ENCODE results near the gene ATL3. TPM values are rescaled to one million over a fixed set of nuclear protein-coding genes. Genes with fewer than 3 reads are reported as not detected.

Gene ATL3
- total RNA-seq, 4 donors from 2014 or later: 78.7 to 106 (median 98.4) TPM

GRCh38 chr11:63670433-63671321, 499 bp downstream of the ATL3 start:
- peak; percentile 72 to 75 for DNase-seq
- Histone ChIP-seq H3K36me3 (no peaks in the 10 kb centered on the region), H3K9me3 (no peaks in the 10 kb centered on the region), H3K27me3 (no peaks in the 10 kb centered on the region), H3K4me3 (replicated peaks in 1 of 3) (peak overlapping the region; percentile 73 to 93 (median 83)), H3K27ac (peak overlapping the region; percentile 98 to 100 (median 98)), H3K4me1 (peaks cover 37 to 47% of the 10 kb centered on the region in 2 donors)
- 2 to 3% methylated on average over 29 to 42 of the region's 63 CpGs for WGBS, 2 donors
- intact Hi-C loops (cut with DNase I): loop anchor here (5.0 kb wide), 1 partner anchor 67 kb away; no protein-coding TSS in a partner anchor
- TF ChIP-seq CTCF (IDR thresholded peaks at IDR 0.05) (peak in 3 of 6 experiments; percentile 26 to 62 (median 50)), POLR2A (IDR thresholded peaks at IDR 0.05) (no peak)

- intact Hi-C loops (cut with DNase I): loop anchor here (5.0 kb wide), 1 partner anchor 67 kb away; no protein-coding TSS in a partner anchor
- H3K27me3 ChIP-seq: no peaks in the 10 kb centered on the region
- peaks cover 37 to 47% of the 10 kb centered on the region in 2 donors for H3K4me1 ChIP-seq
- WGBS, 2 donors: 31 to 46% methylated on average over 7 of the region's 7 CpGs
- peak overlapping the region in 1 of 3 donors; percentile 93 for H3K4me3 ChIP-seq (replicated peaks in 1 of 3)
- no peak for DNase-seq
- no peaks in the 10 kb centered on the region for H3K9me3 ChIP-seq
- TF ChIP-seq POLR2A (IDR thresholded peaks at IDR 0.05) (no peak), CTCF (IDR thresholded peaks at IDR 0.05) (no peak)
- H3K36me3 ChIP-seq: no peaks in the 10 kb centered on the region
- peak overlapping the region in 2 of 3 donors; percentile 98 to 100 for H3K27ac ChIP-seq
Measured at GRCh38 chr11:63670096-63670432, 1.1 kb downstream of the ATL3 start.

- Histone ChIP-seq H3K36me3 (no peaks in the 10 kb centered on the region), H3K27ac (no peak overlapping the region), H3K4me1 (peaks cover 46 to 53% of the 10 kb centered on the region in 2 donors), H3K4me3 (replicated peaks in 1 of 3) (no peak overlapping the region), H3K27me3 (no peaks in the 10 kb centered on the region), H3K9me3 (no peaks in the 10 kb centered on the region)
- no peak for TF ChIP-seq CTCF (IDR thresholded peaks at IDR 0.05)
- no peak for TF ChIP-seq POLR2A (IDR thresholded peaks at IDR 0.05)
- DNase-seq: no peak
- 74 to 78% methylated on average over 3 of the region's 3 CpGs for WGBS, 2 donors
- intact Hi-C loops (cut with DNase I): no loop called here
Measured at GRCh38 chr11:63667995-63668795, 3.0 kb downstream of the ATL3 start.

GRCh38 chr11:63666874-63667273, 4.3 kb downstream of the ATL3 start:
- peaks cover 45 to 51% of the 10 kb centered on the region in 2 donors for H3K4me1 ChIP-seq
- H3K27me3 ChIP-seq: no peaks in the 10 kb centered on the region
- TF ChIP-seq CTCF (IDR thresholded peaks at IDR 0.05): no peak
- TF ChIP-seq POLR2A (IDR thresholded peaks at IDR 0.05): no peak
- H3K4me3 ChIP-seq (replicated peaks in 1 of 3): no peak overlapping the region
- H3K9me3 ChIP-seq: no peaks in the 10 kb centered on the region
- no peak for DNase-seq
- H3K36me3 ChIP-seq: no peaks in the 10 kb centered on the region
- intact Hi-C loops (cut with DNase I): no loop called here
- 84 to 87% methylated on average over 4 of the region's 4 CpGs for WGBS, 2 donors
- no peak overlapping the region for H3K27ac ChIP-seq
